ENCODE measurements around the gene COL18A1. TPM values are rescaled to one million over a fixed set of nuclear protein-coding genes. Genes with fewer than 3 reads are reported as not detected.

The COL18A1 gene
- polyA plus RNA-seq, 1 of the 3 experiments (the other 2 are of a cell fraction), result 118 TPM

- Histone ChIP-seq H4K20me1 (ENCODE audit: insufficient read depth) (no peaks in the 10 kb centered on the region), H2AFZ (ENCODE audit: low read depth) (no peak overlapping the region), H3K36me3 (replicated peaks in 1 of 2; ENCODE audit: control insufficient read depth in 1 of 2, insufficient read depth in 2 of 2, low read length in 1 of 2) (no peaks in the 10 kb centered on the region), H3K27ac (ENCODE audit: low read depth in 2 of 2, low read length in 1 of 2) (peak overlapping the region in 1 of 2 experiments; percentile 85; a peak in 2 of 4 replicates), H3K4me1 (ENCODE audit: control insufficient read depth in 1 of 2, insufficient read depth in 2 of 2, low read depth in 1 of 2, low read length in 1 of 2) (peaks cover 0 to 18% of the 10 kb centered on the region in 2 experiments; a peak in 1 of 4 replicates), H3K4me2 (0 out of 2 replicates have a peak overlapping the region, but pooled peaks have one; percentile 98), H3K9me3 (no peaks in the 10 kb centered on the region), H3K79me2 (ENCODE audit: insufficient read depth) (no peaks in the 10 kb centered on the region), H3K27me3 (ENCODE audit: insufficient read depth) (no peaks in the 10 kb centered on the region), H3F3A (replicated peaks; ENCODE audit: insufficient read depth) (peaks cover 6% of the 10 kb centered on the region), H3K9me2 (no peaks in the 10 kb centered on the region), H3K9ac (no peak overlapping the region), H3K4me3 (ENCODE audit: low read depth in 2 of 2, low read length in 1 of 2) (no peak overlapping the region)
- POLR2A ChIA-PET, result interaction anchor here (0.6 to 2.2 kb wide), 11 partner anchors 15 to 671 kb away, joined by 3 to 18 read pairs (median 5); no protein-coding TSS in a partner anchor
- peak; percentile 35 for DNase-seq
- TF ChIP-seq YY1 (IDR thresholded peaks at IDR 0.05; ENCODE audit: low read depth), result no peak
- TF ChIP-seq NRF1 (IDR thresholded peaks at IDR 0.05; ENCODE audit: low read depth, low read length), result no peak
- no peak for TF ChIP-seq FOXM1 (IDR thresholded peaks at IDR 0.05; ENCODE audit: low read depth)
- TF ChIP-seq EZH2phosphoT487 (IDR thresholded peaks at IDR 0.05; ENCODE audit: borderline replicate concordance, low read depth), result no peak
- TF ChIP-seq JUND (IDR thresholded peaks at IDR 0.05), result no peak
- no peak for TF ChIP-seq RCOR1 (IDR thresholded peaks at IDR 0.05; ENCODE audit: low read length)
- TF ChIP-seq TEAD4 (IDR thresholded peaks at IDR 0.05; ENCODE audit: borderline replicate concordance, insufficient read depth), result no peak
- TF ChIP-seq, protein P1, sequence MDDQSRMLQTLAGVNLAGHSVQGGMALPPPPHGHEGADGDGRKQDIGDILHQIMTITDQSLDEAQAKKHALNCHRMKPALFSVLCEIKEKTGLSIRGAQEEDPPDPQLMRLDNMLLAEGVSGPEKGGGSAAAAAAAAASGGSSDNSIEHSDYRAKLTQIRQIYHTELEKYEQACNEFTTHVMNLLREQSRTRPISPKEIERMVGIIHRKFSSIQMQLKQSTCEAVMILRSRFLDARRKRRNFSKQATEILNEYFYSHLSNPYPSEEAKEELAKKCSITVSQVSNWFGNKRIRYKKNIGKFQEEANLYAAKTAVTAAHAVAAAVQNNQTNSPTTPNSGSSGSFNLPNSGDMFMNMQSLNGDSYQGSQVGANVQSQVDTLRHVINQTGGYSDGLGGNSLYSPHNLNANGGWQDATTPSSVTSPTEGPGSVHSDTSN (IDR thresholded peaks at IDR 0.05), result no peak
- no peak for TF ChIP-seq GABPA (IDR thresholded peaks at IDR 0.05; ENCODE audit: low read depth)
- TF ChIP-seq SIN3A (IDR thresholded peaks at IDR 0.05; ENCODE audit: borderline replicate concordance, low read depth, low read length), result no peak
- TF ChIP-seq GATA2 (CRISPR knock-in tag; IDR thresholded peaks at IDR 0.05), result no peak
- WGBS (ENCODE audit: low lambda C conversion rate), result 91% methylated on average over 10 of the region's 33 CpGs
- CTCF ChIA-PET, result interaction anchor here (0.6 to 7.4 kb wide), 79 partner anchors 7 to 684 kb away, joined by 3 to 135 read pairs (median 5); no protein-coding TSS in a partner anchor
These were observed 152.0 kb downstream of the COL18A1 start for GRCh38 chr21:45556645-45557615.

DNA sequence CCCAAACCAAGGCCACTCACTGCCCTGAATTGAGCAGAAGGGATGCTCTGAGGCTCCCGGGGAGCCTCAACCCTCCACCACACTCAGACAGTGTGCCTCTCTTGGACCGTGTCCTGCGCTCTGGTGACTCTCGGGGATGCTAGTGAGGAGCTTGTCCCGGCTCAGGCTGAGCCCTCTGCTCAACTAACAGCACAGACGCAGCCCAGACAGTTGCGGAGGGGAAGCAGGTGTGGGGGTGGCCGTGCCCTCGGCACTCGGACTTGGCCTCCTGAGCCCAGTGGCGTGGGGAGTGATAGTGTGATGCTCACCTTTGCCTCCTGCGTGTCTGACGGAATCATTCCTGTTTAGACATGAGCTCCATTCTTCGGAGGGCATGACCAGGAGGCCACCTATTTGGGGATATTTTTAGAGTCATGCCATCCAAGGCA lies 152.7 kb downstream of the COL18A1 start:
- Histone ChIP-seq H3F3A (replicated peaks; ENCODE audit: insufficient read depth) (peaks cover 6% of the 10 kb centered on the region), H3K9me3 (no peaks in the 10 kb centered on the region), H3K9me2 (no peaks in the 10 kb centered on the region), H4K20me1 (ENCODE audit: insufficient read depth) (no peaks in the 10 kb centered on the region), H3K4me2 (no peak overlapping the region), H3K4me3 (ENCODE audit: low read depth in 2 of 2, low read length in 1 of 2) (no peak overlapping the region), H3K36me3 (replicated peaks in 1 of 2; ENCODE audit: control insufficient read depth in 1 of 2, insufficient read depth in 2 of 2, low read length in 1 of 2) (no peaks in the 10 kb centered on the region), H3K27ac (ENCODE audit: low read depth in 2 of 2, low read length in 1 of 2) (no peak overlapping the region), H3K4me1 (ENCODE audit: control insufficient read depth in 1 of 2, insufficient read depth in 2 of 2, low read depth in 1 of 2, low read length in 1 of 2) (peaks cover 0 to 18% of the 10 kb centered on the region in 2 experiments; a peak in 1 of 4 replicates), H3K79me2 (ENCODE audit: insufficient read depth) (no peaks in the 10 kb centered on the region), H3K9ac (no peak overlapping the region), H2AFZ (ENCODE audit: low read depth) (no peak overlapping the region), H3K27me3 (ENCODE audit: insufficient read depth) (no peaks in the 10 kb centered on the region)
- ChIA-PET CTCF (interaction anchor here (1.4 to 7.4 kb wide), 5 partner anchors 14 to 263 kb away, joined by 4 to 135 read pairs (median 38); no protein-coding TSS in a partner anchor), POLR2A (interaction anchor here (2.2 kb wide), 1 partner anchor 38 kb away, joined by 15 read pairs; no protein-coding TSS in a partner anchor)
- no peak for DNase-seq
- TF ChIP-seq ELF1 (IDR thresholded peaks at IDR 0.05), result no peak
- TF ChIP-seq, protein P1 (IDR thresholded peaks at IDR 0.05), result no peak
- TF ChIP-seq RXRA (IDR thresholded peaks at IDR 0.05; ENCODE audit: borderline replicate concordance, low read depth), result no peak
- no peak for TF ChIP-seq NFIC (IDR thresholded peaks at IDR 0.05; ENCODE audit: borderline replicate concordance)
- no peak for TF ChIP-seq RCOR1 (IDR thresholded peaks at IDR 0.05; ENCODE audit: low read length)
- TF ChIP-seq FOSL2 (IDR thresholded peaks at IDR 0.05; ENCODE audit: borderline replicate concordance, low read depth), result no peak
- TF ChIP-seq MXI1 (IDR thresholded peaks at IDR 0.05; ENCODE audit: low read depth, low read length), result no peak
- no peak for TF ChIP-seq ZBTB33 (IDR thresholded peaks at IDR 0.05; ENCODE audit: borderline replicate concordance, low read depth)
- no peak for TF ChIP-seq NRF1 (IDR thresholded peaks at IDR 0.05; ENCODE audit: low read depth, low read length)
- no peak for TF ChIP-seq GATA2 (CRISPR knock-in tag; IDR thresholded peaks at IDR 0.05)
- 95% methylated on average over 7 of the region's 14 CpGs for WGBS (ENCODE audit: low lambda C conversion rate)
